HG03066 (cell line): ENCODE results near the gene ZSWIM6.

ENCODE experiments used
- ATAC-seq: cut with Tn5 transposase; IDR thresholded peaks from one replicate; pipeline ENCODE4 v1.9.1; 2021; ENCODE audit warnings: low read depth; ENCODE audit not compliant: unreplicated experiment

ZSWIM6 gene

GRCh38 chr5:61431923-61432620 is 100.0 kb downstream of the ZSWIM6 start:
- no peak for ATAC-seq

GRCh38 chr5:61435368-61435767 is 103.3 kb downstream of the ZSWIM6 start:
- ATAC-seq = no peak

- no peak for ATAC-seq
Measured at GRCh38 chr5:61438298-61438970, 106.4 kb downstream of the ZSWIM6 start.

- no peak for ATAC-seq
Measured at GRCh38 chr5:61440086-61440485, 108.0 kb downstream of the ZSWIM6 start.

- no peak for ATAC-seq
Measured at GRCh38 chr5:61440596-61440995, 108.5 kb downstream of the ZSWIM6 start.

- ATAC-seq = no peak
Measured at GRCh38 chr5:61441742-61442141, 109.7 kb downstream of the ZSWIM6 start.

- no peak for ATAC-seq
Measured at GRCh38 chr5:61447780-61448495, 115.9 kb downstream of the ZSWIM6 start.

GRCh38 chr5:61449804-61450492 is 117.9 kb downstream of the ZSWIM6 start:
- ATAC-seq = no peak

GRCh38 chr5:61450493-61451279 is 118.6 kb downstream of the ZSWIM6 start:
- no peak for ATAC-seq

GRCh38 chr5:61455179-61456006 is 123.3 kb downstream of the ZSWIM6 start:
- ATAC-seq = no peak

GRCh38 chr5:61460471-61460870 is 128.4 kb downstream of the ZSWIM6 start:
- no peak for ATAC-seq

GRCh38 chr5:61461417-61461816 is 129.4 kb downstream of the ZSWIM6 start:
- no peak for ATAC-seq

GRCh38 chr5:61461926-61462325 is 129.9 kb downstream of the ZSWIM6 start:
- ATAC-seq = no peak

- ATAC-seq = no peak
Measured at GRCh38 chr5:61463596-61463995, 131.5 kb downstream of the ZSWIM6 start.

GRCh38 chr5:61464512-61464911 is 132.5 kb downstream of the ZSWIM6 start:
- ATAC-seq = no peak

- ATAC-seq = no peak
Measured at GRCh38 chr5:61465066-61465465, 133.0 kb downstream of the ZSWIM6 start.

- ATAC-seq = no peak
Measured at GRCh38 chr5:61465496-61465895, 133.4 kb downstream of the ZSWIM6 start.

GRCh38 chr5:61466017-61466416 is 134.0 kb downstream of the ZSWIM6 start:
- ATAC-seq = no peak

GRCh38 chr5:61467766-61468482 is 135.9 kb downstream of the ZSWIM6 start:
- ATAC-seq = no peak
